MM.1S (cell line): ENCODE data around the gene CRIP2.

ENCODE experiments used
- DNase-seq: peaks from one replicate; pipeline ENCODE4 v3.0.0-alpha.2; 2015
- H2AFZ ChIP-seq: fragments of 300-600 bp; sonication (generic); 2 replicates; pipeline ENCODE4 v1.6.0; 2016; ENCODE audit warnings: antibody characterized with exemption, low read length
- H3F3A ChIP-seq: fragments of 300-600 bp; sonication (generic); 2 replicates; pipeline ENCODE4 v1.6.1; 2016; ENCODE audit warnings: mild to moderate bottlenecking, antibody characterized with exemption, low read length, moderate library complexity, mixed read lengths; ENCODE audit not compliant: insufficient read depth
- H3K27ac ChIP-seq: fragments of 300-600 bp; sonication (generic); 2 replicates; pipeline ENCODE4 v1.5.1; 2016; ENCODE audit warnings: mild to moderate bottlenecking, low read length
- H3K27me3 ChIP-seq: fragments of 300-600 bp; sonication (generic); replicated peaks from 2 replicates; pipeline ENCODE4 v1.6.0; 2016; ENCODE audit warnings: low read length; ENCODE audit not compliant: insufficient read depth
- H3K36me3 ChIP-seq: fragments of 300-600 bp; sonication (generic); replicated peaks from 2 replicates; pipeline ENCODE4 v1.6.1; 2016; ENCODE audit warnings: mild to moderate bottlenecking, low read length, mixed read lengths; ENCODE audit not compliant: insufficient read depth
- H3K4me1 ChIP-seq: fragments of 300-600 bp; sonication (generic); 2 replicates; pipeline ENCODE4 v1.6.1; 2016; ENCODE audit warnings: low read length, mixed read lengths
- H3K4me2 ChIP-seq: fragments of 300-600 bp; sonication (generic); 2 replicates; pipeline ENCODE4 v1.6.0; 2016; ENCODE audit warnings: low read depth, low read length
- H3K4me3 ChIP-seq: fragments of 300-600 bp; sonication (generic); 2 replicates; pipeline ENCODE4 v1.5.1; 2016; ENCODE audit warnings: low read length, mixed read lengths
- H3K79me2 ChIP-seq: fragments of 300-600 bp; sonication (generic); 2 replicates; pipeline ENCODE4 v1.6.1; 2016; ENCODE audit warnings: mixed run types, low read length, mixed read lengths
- H3K9ac ChIP-seq: fragments of 300-600 bp; sonication (generic); 2 replicates; pipeline ENCODE4 v1.6.1; 2016; ENCODE audit warnings: low read length, mixed read lengths
- H3K9me2 ChIP-seq: fragments of 300-600 bp; sonication (generic); replicated peaks from 2 replicates; pipeline ENCODE4 v1.6.1; 2016; ENCODE audit warnings: mild to moderate bottlenecking, low read length, mixed read lengths; ENCODE audit not compliant: insufficient read depth
- H3K9me3 ChIP-seq: fragments of 300-600 bp; sonication (generic); replicated peaks from 2 replicates; pipeline ENCODE4 v1.6.1; 2016; ENCODE audit warnings: mild to moderate bottlenecking, low read length, mixed read lengths; ENCODE audit not compliant: insufficient read depth
- H4K20me1 ChIP-seq: fragments of 300-600 bp; sonication (generic); 2 replicates; pipeline ENCODE4 v1.6.1; 2016; ENCODE audit warnings: mild to moderate bottlenecking, low read length, moderate library complexity, mixed read lengths; ENCODE audit not compliant: insufficient read depth
- CTCF ChIP-seq: fragments of 300-600 bp; sonication (generic); IDR thresholded peaks from 2 replicates; pipeline ENCODE4 v1.5.1; 2016; ENCODE audit warnings: antibody characterized with exemption, low read length, mixed read lengths
- EZH2 ChIP-seq: fragments of 300-600 bp; sonication (generic); optimal IDR thresholded peaks from 2 replicates; pipeline ENCODE3; 2017; ENCODE audit warnings: low read depth, mild to moderate bottlenecking, antibody characterized with exemption, low read length, mixed read lengths
- EZH2phosphoT487 ChIP-seq: fragments of 300-600 bp; sonication (generic); IDR thresholded peaks from 2 replicates; pipeline ENCODE4 v1.6.1; 2018; ENCODE audit warnings: antibody characterized with exemption, low read length

CRIP2 gene

GRCh38 chr14:105455086-105455640 lies 19.5 kb upstream of the CRIP2 start:
- no peak for TF ChIP-seq EZH2
- no peak for TF ChIP-seq CTCF
- no peak for TF ChIP-seq EZH2phosphoT487
- Histone ChIP-seq H3K27ac (no peak overlapping the region), H3K4me2 (no peak overlapping the region), H4K20me1 (no peaks in the 10 kb centered on the region), H3K4me1 (no peaks in the 10 kb centered on the region), H3K79me2 (no peaks in the 10 kb centered on the region), H3F3A (no peaks in the 10 kb centered on the region), H3K36me3 (no peaks in the 10 kb centered on the region), H2AFZ (no peak overlapping the region), H3K27me3 (no peaks in the 10 kb centered on the region), H3K9ac (no peak overlapping the region), H3K9me2 (no peaks in the 10 kb centered on the region), H3K9me3 (no peaks in the 10 kb centered on the region), H3K4me3 (no peak overlapping the region)
- DNase-seq: no peak

- no peaks in the 10 kb centered on the region for H4K20me1 ChIP-seq
- H3K9ac ChIP-seq: no peak overlapping the region
- H3K27ac ChIP-seq: no peak overlapping the region
- no peak overlapping the region for H3K4me2 ChIP-seq
- TF ChIP-seq EZH2phosphoT487 (no peak), EZH2 (no peak), CTCF (no peak)
- H3K27me3 ChIP-seq: no peaks in the 10 kb centered on the region
- no peak for DNase-seq
- no peaks in the 10 kb centered on the region for H3K9me3 ChIP-seq
- H3K79me2 ChIP-seq: no peaks in the 10 kb centered on the region
- no peaks in the 10 kb centered on the region for H3K36me3 ChIP-seq
- H3F3A ChIP-seq: no peaks in the 10 kb centered on the region
- no peak overlapping the region for H2AFZ ChIP-seq
- no peak overlapping the region for H3K4me3 ChIP-seq
- no peaks in the 10 kb centered on the region for H3K9me2 ChIP-seq
- H3K4me1 ChIP-seq: no peaks in the 10 kb centered on the region
Measured at GRCh38 chr14:105455766-105456660, 18.6 kb upstream of the CRIP2 start.

GRCh38 chr14:105456736-105457617 lies 17.6 kb upstream of the CRIP2 start:
- TF ChIP-seq EZH2phosphoT487 (no peak), CTCF (no peak), EZH2 (no peak)
- Histone ChIP-seq H4K20me1 (no peaks in the 10 kb centered on the region), H3K79me2 (no peaks in the 10 kb centered on the region), H3K9me2 (no peaks in the 10 kb centered on the region), H3K9me3 (no peaks in the 10 kb centered on the region), H3F3A (no peaks in the 10 kb centered on the region), H3K27ac (no peak overlapping the region), H3K27me3 (no peaks in the 10 kb centered on the region), H3K36me3 (no peaks in the 10 kb centered on the region), H3K4me3 (no peak overlapping the region), H3K9ac (no peak overlapping the region), H3K4me2 (no peak overlapping the region), H2AFZ (no peak overlapping the region), H3K4me1 (no peaks in the 10 kb centered on the region)
- DNase-seq: no peak
